Neural crest cell (in vitro differentiated cells): Measurements from ENCODE around the gene NELL1. TPM values are rescaled to one million over a fixed set of nuclear protein-coding genes. Genes with fewer than 3 reads are reported as not detected.

Source experiments
- DNase-seq: peaks from one replicate; pipeline ENCODE4 v3.0.0; 2021; ENCODE audit warnings: low read depth, mixed read lengths, low spot score
- H3K27ac Mint-ChIP-seq: one replicate; pipeline ENCODE4 v1.8.0; 2021; ENCODE audit warnings: mild to moderate bottlenecking, mixed read lengths; ENCODE audit not compliant: unreplicated experiment
- H3K27me3 Mint-ChIP-seq: 2 replicates; pipeline ENCODE4 v1.8.0; 2021; ENCODE audit warnings: low read depth, mild to moderate bottlenecking, mixed read lengths
- H3K36me3 Mint-ChIP-seq: 2 replicates; pipeline ENCODE4 v1.8.0; 2021; ENCODE audit warnings: low read depth, mild to moderate bottlenecking, mixed read lengths
- H3K4me1 Mint-ChIP-seq: 2 replicates; pipeline ENCODE4 v1.8.0; 2021; ENCODE audit warnings: mixed read lengths
- H3K4me3 Mint-ChIP-seq: one replicate; pipeline ENCODE4 v1.8.0; 2021; ENCODE audit warnings: mild to moderate bottlenecking, mixed read lengths
- H3K9me3 Mint-ChIP-seq: 2 replicates; pipeline ENCODE4 v1.8.0; 2021; ENCODE audit warnings: mixed read lengths
- total RNA-seq: library from RNA; stranded (reverse); gene quantifications from 2 replicates; pipeline ENCODE4 v1.2.1, GENCODE V29; 2021
- TF ChIP-seq, protein P1 (sequence below): fragments of 200-600 bp; sonication (generic); conservative IDR thresholded peaks from 2 replicates; pipeline ENCODE4 v1.5.0; 2021; ENCODE audit warnings: antibody characterized with exemption, mild to moderate bottlenecking

The NELL1 gene
- total RNA-seq, 1 donor from 2014 or later = 0.51 TPM

DNA sequence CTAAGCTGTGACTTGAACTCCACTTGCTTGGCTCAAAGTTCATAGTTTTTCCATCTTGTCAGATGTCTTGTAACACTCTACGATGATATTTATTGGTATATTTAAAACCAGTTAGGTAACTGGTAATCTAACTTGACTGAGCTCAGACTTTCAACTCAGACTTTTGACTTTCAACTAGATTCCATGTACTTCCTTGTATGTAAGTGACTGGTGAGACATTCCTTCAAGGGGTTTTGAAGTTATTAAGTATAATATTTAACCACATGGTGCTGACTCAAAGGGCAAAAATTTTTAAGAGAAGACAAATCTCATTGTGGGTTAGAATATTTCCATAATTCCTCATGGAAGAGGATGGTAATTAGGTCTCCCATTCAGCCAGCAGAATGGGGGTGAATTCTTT is 892.2 kb downstream of the NELL1 start:
- H3K27ac Mint-ChIP-seq = no peak overlapping the region
- no peaks in the 10 kb centered on the region for H3K36me3 Mint-ChIP-seq
- TF ChIP-seq, protein P1, sequence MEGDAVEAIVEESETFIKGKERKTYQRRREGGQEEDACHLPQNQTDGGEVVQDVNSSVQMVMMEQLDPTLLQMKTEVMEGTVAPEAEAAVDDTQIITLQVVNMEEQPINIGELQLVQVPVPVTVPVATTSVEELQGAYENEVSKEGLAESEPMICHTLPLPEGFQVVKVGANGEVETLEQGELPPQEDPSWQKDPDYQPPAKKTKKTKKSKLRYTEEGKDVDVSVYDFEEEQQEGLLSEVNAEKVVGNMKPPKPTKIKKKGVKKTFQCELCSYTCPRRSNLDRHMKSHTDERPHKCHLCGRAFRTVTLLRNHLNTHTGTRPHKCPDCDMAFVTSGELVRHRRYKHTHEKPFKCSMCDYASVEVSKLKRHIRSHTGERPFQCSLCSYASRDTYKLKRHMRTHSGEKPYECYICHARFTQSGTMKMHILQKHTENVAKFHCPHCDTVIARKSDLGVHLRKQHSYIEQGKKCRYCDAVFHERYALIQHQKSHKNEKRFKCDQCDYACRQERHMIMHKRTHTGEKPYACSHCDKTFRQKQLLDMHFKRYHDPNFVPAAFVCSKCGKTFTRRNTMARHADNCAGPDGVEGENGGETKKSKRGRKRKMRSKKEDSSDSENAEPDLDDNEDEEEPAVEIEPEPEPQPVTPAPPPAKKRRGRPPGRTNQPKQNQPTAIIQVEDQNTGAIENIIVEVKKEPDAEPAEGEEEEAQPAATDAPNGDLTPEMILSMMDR = no peak
- H3K27me3 Mint-ChIP-seq = no peaks in the 10 kb centered on the region
- DNase-seq = no peak
- no peaks in the 10 kb centered on the region for H3K9me3 Mint-ChIP-seq
- no peak overlapping the region for H3K4me3 Mint-ChIP-seq
- no peaks in the 10 kb centered on the region for H3K4me1 Mint-ChIP-seq

DNA sequence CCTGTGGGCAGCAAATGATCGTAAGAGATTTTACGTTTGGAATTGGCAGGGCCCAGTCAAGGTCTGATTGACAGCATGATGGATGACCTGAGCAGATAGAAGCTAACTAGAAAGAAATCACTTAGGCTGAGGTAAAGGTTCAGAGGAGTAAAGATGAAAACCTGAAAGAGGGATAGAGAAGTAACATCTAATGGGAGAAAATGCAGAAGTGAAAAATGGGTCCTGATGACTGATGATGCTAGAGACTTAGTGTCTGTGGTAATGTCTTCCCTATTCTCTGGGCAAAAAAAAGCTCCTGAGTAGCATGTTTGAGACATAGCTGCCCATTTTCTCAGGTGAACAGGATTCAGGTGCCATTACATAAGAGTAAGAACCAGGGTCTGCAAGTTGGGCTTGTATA is 894.7 kb downstream of the NELL1 start:
- no peaks in the 10 kb centered on the region for H3K36me3 Mint-ChIP-seq
- no peaks in the 10 kb centered on the region for H3K9me3 Mint-ChIP-seq
- H3K27ac Mint-ChIP-seq = no peak overlapping the region
- DNase-seq = no peak
- TF ChIP-seq, protein P1 = no peak
- no peaks in the 10 kb centered on the region for H3K27me3 Mint-ChIP-seq
- no peaks in the 10 kb centered on the region for H3K4me1 Mint-ChIP-seq
- no peak overlapping the region for H3K4me3 Mint-ChIP-seq

DNA sequence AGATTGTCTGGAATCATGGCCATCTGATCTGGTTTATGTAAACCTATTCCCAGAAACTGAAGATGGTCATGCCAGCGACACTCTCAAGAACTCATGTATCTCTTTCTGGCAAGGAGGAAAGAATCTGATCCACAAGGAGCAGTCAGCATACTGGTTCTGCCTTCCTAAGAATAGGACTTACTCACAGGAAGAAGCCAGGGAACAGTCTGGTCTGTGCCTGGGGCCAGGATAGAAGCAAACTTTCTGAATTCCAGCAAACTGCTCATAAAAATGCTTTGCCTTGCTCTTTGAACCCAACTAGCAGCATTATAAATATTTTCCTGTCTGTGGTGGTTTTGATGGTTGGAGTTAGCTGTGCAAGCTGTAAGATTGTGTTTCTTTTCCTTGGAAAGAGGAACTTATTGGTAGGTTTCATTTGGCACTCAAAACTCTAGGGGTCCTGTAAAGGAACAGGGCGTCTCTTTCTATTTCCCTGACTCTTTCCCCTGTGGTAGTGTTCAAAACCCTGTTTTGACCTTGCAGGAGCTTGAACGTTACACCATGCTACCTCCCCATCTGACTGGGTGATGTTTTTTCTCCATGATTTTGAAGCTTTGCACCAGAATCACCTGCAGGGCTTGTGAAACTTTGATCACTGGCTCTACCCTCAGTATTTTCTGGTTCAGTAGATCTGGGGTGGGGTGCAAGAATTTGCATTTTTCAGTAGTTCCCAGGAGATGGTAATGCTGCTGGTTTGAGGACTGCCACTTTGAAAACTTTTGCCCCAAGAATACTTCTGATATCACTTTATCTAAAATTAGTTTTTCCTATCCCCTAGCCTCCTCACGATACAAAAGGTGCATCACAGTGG is 895.7 kb downstream of the NELL1 start:
- H3K4me3 Mint-ChIP-seq = no peak overlapping the region
- no peaks in the 10 kb centered on the region for H3K9me3 Mint-ChIP-seq
- no peaks in the 10 kb centered on the region for H3K27me3 Mint-ChIP-seq
- TF ChIP-seq, protein P1 = no peak
- no peaks in the 10 kb centered on the region for H3K36me3 Mint-ChIP-seq
- no peak overlapping the region for H3K27ac Mint-ChIP-seq
- H3K4me1 Mint-ChIP-seq = no peaks in the 10 kb centered on the region
- DNase-seq = no peak

DNA sequence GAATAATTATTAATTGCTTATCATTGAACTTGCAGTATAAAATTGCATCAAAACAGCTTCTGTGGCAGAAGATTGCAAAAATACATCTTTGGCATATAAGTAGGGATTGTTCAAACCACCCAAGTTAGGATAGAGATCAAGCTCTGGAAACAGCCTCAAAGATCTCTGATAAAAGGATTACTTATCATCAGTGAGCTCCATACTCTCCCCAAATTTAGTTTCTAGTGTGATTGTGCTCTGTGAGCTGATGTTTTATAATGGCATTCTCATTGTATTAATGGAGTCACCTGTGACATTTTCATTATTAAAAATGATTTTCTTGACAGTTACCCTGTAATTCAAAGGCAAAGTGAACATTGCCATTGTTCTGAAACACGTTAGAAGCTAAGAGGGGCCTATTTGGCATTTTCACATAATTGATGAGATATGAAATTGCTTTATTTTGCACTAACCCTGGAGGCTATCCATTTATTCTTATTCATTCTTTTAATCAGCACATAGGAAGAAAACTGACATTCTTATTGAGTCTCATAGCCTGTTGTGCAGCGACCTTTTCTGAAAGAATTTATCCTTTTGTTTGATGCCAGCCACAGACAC is 897.2 kb downstream of the NELL1 start:
- TF ChIP-seq, protein P1 = no peak
- Mint-ChIP-seq H3K27ac (no peak overlapping the region), H3K4me1 (no peaks in the 10 kb centered on the region), H3K27me3 (no peaks in the 10 kb centered on the region), H3K4me3 (no peak overlapping the region), H3K9me3 (no peaks in the 10 kb centered on the region), H3K36me3 (no peaks in the 10 kb centered on the region)
- DNase-seq = no peak

DNA sequence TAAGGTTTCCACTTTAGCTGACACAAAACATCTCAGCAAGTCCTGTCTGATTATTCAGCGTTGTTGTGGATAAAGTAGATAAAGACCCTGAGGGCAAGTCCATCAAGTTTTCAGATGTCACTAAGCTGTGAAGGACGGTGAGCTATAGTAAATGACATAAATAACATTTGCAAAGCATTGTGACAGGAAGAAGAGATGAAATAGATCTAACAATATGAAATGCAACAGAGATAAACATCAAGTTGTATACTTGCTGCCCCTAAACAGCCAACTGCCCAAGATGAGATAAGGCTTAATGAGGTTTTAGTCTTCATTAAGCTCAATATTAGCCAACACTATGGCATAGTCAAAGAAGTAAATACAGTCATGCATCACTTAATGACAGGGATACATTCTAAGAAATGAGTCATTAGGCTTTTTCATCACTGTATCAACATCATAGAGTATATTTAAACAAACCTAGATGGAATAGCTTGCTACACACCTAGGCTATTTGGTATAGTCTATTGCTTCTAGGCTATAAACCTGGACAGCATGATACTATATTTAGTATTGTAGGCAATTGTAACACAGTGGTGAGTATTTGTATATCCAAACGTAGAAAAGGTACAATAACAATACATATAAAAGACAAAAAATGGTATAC is 898.4 kb downstream of the NELL1 start:
- TF ChIP-seq, protein P1 = no peak
- no peaks in the 10 kb centered on the region for H3K27me3 Mint-ChIP-seq
- H3K9me3 Mint-ChIP-seq = no peaks in the 10 kb centered on the region
- no peaks in the 10 kb centered on the region for H3K4me1 Mint-ChIP-seq
- no peak for DNase-seq
- no peak overlapping the region for H3K4me3 Mint-ChIP-seq
- no peak overlapping the region for H3K27ac Mint-ChIP-seq
- H3K36me3 Mint-ChIP-seq = no peaks in the 10 kb centered on the region
